ENCODE data around the gene CORO1C.

The CORO1C gene

DNA sequence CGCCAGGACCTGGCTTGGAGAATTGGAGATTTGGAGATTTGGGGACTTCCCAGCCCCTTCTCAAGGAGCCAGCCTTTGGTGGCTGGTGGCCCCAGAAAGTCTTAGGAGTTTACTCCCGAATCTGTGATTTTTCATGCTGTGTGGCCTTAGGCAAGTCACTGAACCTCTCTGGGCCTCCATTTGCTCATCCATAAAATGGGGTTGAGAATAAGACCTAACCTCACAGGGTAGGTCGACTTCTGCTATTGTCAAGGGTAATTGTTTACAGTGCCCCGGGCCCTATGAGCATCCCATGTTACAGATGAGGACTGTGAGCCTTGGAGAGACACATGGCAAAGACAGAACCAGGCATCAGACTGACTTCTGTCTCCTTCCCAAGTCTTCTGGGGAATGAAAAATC lies 117.3 kb downstream of the CORO1C start:
- no peak for DNase-seq (ENCODE audit: low read depth)

DNA sequence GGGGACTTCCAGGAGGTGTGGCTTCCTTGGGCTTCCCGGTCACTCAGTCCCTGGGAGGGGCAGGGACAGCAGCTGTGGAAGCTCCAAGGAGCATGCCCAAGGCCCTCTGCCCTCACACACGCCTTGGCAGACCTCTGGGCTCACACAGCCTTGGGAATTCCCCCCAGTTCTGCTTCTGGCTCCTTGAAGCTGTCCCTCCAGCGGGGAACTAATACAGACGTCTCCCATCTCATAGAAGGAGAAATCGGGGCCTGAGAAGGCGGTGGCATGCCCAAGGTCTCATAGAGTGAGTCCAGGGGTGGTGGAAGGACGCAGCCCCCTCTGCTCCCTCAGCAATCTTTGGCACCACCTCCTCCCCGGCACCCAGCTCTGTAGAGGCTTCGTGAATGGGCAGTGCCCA lies 117.8 kb downstream of the CORO1C start:
- no peak for DNase-seq (ENCODE audit: low read depth)

GRCh38 chr12:108612788-108613282 lies 118.5 kb downstream of the CORO1C start:
- DNase-seq (ENCODE audit: low read depth): no peak

- DNase-seq (ENCODE audit: low read depth): no peak
These were observed 119.4 kb downstream of the CORO1C start for GRCh38 chr12:108611884-108612415.

DNA sequence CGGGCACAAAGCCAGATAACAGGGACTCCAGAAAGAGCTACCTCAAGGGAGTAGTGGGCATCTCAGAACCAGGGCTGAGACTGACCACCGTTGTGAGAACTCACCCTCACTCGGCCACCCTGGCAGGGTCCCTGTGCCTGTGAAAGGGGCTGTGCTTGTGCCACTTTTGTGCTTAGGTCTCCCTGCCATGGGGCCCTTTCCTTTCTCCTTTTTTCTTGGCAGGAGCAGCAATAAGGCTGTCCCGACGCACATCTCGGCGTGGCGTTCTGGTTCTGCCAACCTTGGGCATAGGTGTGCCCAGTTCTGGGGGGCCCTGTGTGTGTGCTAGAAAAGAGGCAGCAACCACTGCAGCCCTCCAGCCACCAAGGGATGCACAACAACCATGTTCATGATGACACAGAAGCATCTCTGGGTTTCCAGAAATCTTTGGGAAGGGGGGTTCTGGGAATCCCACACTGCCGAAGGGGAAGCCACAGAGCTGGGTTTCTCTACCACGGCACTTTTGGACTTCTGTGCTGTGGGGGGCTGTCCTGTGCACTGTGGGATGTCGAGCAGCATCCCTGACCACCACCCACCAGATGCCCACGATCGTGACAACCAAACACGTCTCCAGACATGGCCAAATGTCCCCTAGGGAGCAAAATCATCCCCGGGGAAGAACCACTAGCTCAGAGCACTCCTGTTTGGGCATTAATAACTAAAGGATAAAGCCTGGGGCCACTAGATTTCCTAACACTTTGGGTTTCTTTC lies 120.3 kb downstream of the CORO1C start:
- DNase-seq (ENCODE audit: low read depth): no peak

DNA sequence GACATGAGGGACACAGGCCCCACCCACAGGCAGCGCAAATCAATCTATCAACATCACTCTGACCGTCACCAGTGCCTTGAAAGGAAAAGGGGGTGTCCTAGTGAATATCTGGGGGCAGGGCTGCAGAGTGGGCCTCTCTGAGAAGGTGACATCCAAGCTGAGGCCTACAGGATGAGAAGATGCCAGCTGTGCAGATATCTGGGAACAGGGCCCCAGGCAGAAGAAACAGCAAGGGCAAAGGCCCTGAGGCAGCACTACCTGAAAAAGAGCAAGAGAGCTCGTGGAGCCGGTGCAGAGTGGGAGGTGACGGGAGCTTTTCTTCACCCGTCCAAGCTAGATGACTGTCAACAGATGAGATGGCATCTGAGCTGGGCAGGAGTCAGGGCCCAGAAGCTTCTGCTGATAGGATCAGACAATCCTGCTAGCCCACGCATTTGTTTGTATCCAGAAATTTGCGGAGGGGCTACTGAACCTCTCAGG lies 120.9 kb downstream of the CORO1C start:
- no peak for DNase-seq (ENCODE audit: low read depth)

GRCh38 chr12:108609537-108610335 lies 121.6 kb downstream of the CORO1C start:
- DNase-seq (ENCODE audit: low read depth): no peak

GRCh38 chr12:108608616-108609015 lies 122.7 kb downstream of the CORO1C start:
- no peak for DNase-seq (ENCODE audit: low read depth)

GRCh38 chr12:108607981-108608600 lies 123.2 kb downstream of the CORO1C start:
- no peak for DNase-seq (ENCODE audit: low read depth)

DNA sequence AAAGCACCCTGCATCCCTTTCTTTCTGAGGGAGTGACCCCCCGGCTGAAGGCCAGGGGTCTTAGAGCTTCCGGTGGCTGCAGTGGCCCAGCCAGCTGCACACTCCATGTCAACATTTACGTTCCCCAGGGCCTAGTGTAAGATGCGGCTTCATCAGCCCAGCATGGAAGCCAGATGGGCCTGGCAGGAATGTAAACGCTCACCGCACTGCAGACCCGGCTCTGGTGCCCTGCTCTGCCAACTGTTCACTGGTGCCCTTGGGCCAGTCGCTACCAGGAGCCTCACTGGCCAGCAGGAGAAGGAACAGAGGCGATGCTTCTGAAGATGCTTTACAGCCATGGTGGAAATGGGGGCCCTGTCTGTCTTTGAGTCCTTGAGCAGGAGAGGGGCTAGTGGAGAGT lies 124.8 kb downstream of the CORO1C start:
- no peak for DNase-seq (ENCODE audit: low read depth)

- no peak for DNase-seq (ENCODE audit: low read depth)
These were observed 125.5 kb downstream of the CORO1C start for GRCh38 chr12:108605690-108606406.

DNA sequence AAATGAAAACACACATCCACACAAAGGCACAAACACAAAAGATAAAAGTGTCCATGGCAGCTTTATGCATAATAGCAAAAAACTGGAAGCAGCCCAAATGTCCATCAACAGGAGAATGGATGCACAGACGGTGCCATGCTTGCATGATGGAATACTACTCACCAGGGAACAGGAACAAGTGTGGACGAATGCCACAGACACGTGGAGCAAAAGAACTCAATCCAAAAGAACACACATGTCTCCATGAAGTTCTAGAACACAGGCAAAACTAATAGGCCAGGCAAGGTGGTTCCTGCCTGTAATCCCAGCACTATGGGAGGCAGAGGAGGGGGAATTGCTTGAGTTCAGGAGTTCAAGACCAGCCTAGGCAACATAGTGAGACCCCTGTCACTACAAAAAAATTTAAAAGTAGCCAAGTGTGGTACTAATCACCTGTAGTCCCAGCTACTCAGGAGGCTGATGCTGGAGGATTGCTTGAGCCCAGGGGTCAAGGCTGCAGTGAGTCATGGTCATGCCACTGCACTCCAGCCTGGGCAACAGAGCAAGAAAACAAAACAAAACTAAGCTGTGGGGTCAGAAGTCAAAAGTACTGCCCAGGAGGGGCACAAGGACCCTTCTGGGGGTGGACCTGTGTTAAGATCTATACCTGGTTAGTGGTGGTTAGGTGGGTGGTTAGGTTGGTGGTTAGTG lies 126.2 kb downstream of the CORO1C start:
- no peak for DNase-seq (ENCODE audit: low read depth)

- no peak for DNase-seq (ENCODE audit: low read depth)
These were observed 126.9 kb downstream of the CORO1C start for GRCh38 chr12:108604208-108604941.

DNA sequence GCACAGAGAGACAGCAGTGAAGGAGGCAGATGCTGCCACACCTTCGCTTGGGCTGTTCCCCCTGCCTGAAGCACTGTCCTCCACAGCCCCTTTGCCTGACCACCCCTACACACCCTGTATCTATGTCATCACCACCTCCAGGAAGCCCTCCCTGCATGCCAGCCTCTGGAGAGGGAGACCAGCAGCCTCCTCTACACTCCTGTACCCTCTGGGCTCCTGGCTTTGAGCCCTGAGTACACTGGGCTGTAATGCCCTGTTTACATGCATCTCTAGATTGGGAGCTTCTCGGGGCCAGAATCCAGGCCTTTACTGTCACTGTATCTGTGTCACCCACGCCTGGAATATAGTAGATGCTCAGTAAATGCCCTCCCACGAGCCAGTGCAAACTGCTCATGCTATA lies 127.6 kb downstream of the CORO1C start:
- no peak for DNase-seq (ENCODE audit: low read depth)

DNA sequence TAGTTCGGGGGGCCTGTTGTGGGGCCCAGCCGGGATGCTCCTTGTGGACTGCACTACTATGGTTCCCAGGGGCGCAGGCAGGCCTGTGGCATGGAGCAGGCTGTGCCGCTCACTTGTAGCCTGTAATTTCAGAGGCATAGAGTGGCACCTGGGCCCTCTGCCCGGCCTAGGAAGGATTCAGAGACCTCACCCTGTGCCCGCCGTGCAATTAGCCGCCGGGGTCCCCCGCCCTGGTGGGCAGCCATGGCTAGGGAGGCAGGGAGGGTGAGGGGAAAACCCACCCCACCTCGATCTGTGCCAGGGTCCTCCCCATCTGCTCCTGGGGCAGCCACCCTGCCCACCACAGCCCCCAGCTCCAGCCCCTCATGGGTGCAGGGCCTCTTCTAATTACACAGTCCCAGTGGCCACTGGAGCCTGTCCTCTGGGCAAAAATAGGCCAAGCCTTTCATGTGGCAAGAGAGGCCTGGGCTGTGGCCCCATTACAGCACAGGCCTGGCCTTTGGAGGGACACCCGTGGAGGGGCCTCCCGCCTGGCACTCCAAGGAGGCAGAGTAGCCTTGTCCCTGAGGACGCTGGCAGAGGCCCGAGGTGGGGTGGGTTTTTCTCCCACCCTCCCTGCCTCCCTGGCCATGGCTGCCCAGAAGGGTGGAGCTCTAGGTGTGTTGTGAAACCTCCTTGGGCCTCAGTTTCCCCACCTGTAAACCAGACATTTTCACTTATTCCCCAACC lies 128.2 kb downstream of the CORO1C start:
- no peak for DNase-seq (ENCODE audit: low read depth)

- no peak for DNase-seq (ENCODE audit: low read depth)
These were observed 129.1 kb downstream of the CORO1C start for GRCh38 chr12:108602209-108602705.

- DNase-seq (ENCODE audit: low read depth): no peak
These were observed 130.7 kb downstream of the CORO1C start for GRCh38 chr12:108600702-108601007.

- DNase-seq (ENCODE audit: low read depth): no peak
These were observed 131.2 kb downstream of the CORO1C start for GRCh38 chr12:108599948-108600701.

DNA sequence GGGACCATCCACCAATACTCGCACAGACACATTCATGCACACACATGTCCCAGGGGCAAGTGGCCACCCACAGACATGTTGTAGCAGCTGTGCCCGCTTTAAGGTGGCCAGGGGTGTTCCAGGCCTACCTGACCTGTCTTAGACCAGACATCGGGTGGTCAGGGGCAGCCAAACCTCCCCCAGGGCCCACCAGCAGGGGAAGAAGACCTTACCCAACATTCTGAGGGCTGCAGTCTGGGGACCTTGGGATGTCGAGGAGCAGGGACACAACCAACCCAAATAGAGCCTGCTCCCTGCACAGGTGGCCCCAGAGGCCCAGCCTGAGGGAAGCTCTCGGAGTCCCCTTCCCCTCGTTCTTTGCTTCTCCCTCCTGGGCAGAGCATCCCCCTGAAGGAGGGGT lies 131.8 kb downstream of the CORO1C start:
- no peak for DNase-seq (ENCODE audit: low read depth)
